Uterus (tissue), 2 donors: ENCODE measurements around the gene NSG1.

Source experiments
- CTCF ChIP-seq, 4 experiments: fragments of 200-600 bp in 2 of 4; fragments of 450-650 bp in 2 of 4; sonication (generic) in 2 of 4; IDR thresholded peaks; one replicate each; pipeline ENCODE4 v1.5.1; 2016 to 2019; ENCODE audit warnings: antibody characterized with exemption in 4 of 4, mild to moderate bottlenecking in 2 of 4, moderate library complexity in 1 of 4
- POLR2A ChIP-seq, 2 donors: fragments of 450-650 bp; IDR thresholded peaks; one replicate each; pipeline ENCODE4 v1.6.1; 2016; ENCODE audit warnings: antibody characterized with exemption in 2 of 2, mild to moderate bottlenecking in 1 of 2, moderate library complexity in 1 of 2

DNA sequence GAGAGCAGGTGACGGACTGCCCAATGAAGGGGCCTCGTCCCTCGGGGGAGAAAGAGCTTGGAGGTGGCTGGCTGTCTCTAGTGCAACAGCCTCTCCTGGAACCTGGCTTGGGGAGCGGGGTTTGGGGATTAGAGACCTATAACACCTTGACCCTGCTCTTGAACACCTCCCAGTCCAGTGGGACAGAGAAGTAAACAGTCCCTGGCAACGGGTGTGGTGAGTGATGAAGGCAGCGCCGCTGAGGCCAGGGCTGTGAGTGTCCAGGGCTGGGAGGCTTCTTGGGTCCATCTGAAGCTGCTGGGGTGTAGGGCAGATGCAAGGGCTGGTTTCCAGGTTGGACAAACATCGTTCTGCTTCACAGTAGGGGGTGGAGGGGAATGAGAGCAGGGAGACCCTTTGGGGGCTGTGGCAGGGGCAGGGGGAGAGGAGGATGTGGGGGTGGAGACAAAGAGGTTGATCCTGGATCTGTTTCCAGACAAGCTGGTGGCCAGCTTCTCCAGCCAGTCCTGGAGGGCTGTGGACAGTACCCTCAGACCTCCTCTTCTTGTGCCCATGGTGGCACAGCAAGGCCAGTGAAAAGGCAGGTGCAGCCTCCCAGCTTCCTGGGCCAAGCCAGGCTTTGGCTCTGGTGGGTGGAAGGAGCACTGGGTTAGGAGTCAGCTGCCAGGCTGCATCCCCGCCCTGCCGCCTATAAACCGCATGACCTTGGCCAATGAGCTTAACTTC is 3.8 kb downstream of the NSG1 start:
- no peak for TF ChIP-seq CTCF (IDR thresholded peaks at IDR 0.05)
- no peak for TF ChIP-seq POLR2A (IDR thresholded peaks at IDR 0.05)
